Measurements from ENCODE around the gene TMEM134. TPM values are rescaled to one million over a fixed set of nuclear protein-coding genes. Genes with fewer than 3 reads are reported as not detected.

TMEM134 gene
- total RNA-seq, 1 donor from 2014 or later = 38.0 TPM

- Histone ChIP-seq H3K4me1 (ENCODE audit: insufficient read depth, low read length) (peaks cover 8% of the 10 kb centered on the region), H2AFZ (ENCODE audit: low read depth, low read length) (no peak overlapping the region), H3K4me3 (ENCODE audit: insufficient read depth, low read depth, low read length) (no peak overlapping the region), H3K27ac (ENCODE audit: low read depth, low read length) (no peak overlapping the region), H3K4me2 (ENCODE audit: low read length) (peak overlapping the region; percentile 94), H3K9me3 (ENCODE audit: insufficient read depth, low read depth, low read length) (no peaks in the 10 kb centered on the region), H3K79me2 (ENCODE audit: insufficient read depth, low read length) (no peaks in the 10 kb centered on the region), H3K36me3 (ENCODE audit: insufficient read depth, low read length) (no peaks in the 10 kb centered on the region), H3K9ac (ENCODE audit: low read length) (no peak overlapping the region), H4K20me1 (ENCODE audit: insufficient read depth, low read length) (no peaks in the 10 kb centered on the region), H3K27me3 (ENCODE audit: insufficient read depth, low read length) (peaks cover 2% of the 10 kb centered on the region)
- Mint-ChIP-seq H3K27ac (ENCODE audit: unreplicated experiment) (no peak overlapping the region), H3K4me3 (ENCODE audit: unreplicated experiment) (no peak overlapping the region), H3K36me3 (ENCODE audit: low read depth, unreplicated experiment) (peaks cover 2% of the 10 kb centered on the region), H3K4me1 (ENCODE audit: low read depth, unreplicated experiment) (peaks cover 1% of the 10 kb centered on the region), H3K27me3 (ENCODE audit: low read depth, unreplicated experiment) (peaks cover 22% of the 10 kb centered on the region), H3K9me3 (ENCODE audit: unreplicated experiment) (no peaks in the 10 kb centered on the region)
- TF ChIP-seq CTCF (IDR thresholded peaks at IDR 0.05; ENCODE audit: insufficient read depth, low read depth, low read length) = no peak
- no peak for TF ChIP-seq EZH2 (IDR thresholded peaks at IDR 0.05; ENCODE audit: insufficient read depth, low read length)
- FAIRE-seq (no peak), DNase-seq (ENCODE audit: low read depth) (no peak)
Observed at GRCh38 chr11:67419325-67420049, 49.6 kb downstream of the TMEM134 start.

GRCh38 chr11:67418476-67419281 is 50.4 kb downstream of the TMEM134 start:
- Histone ChIP-seq H2AFZ (ENCODE audit: low read depth, low read length) (no peak overlapping the region), H3K4me2 (ENCODE audit: low read length) (no peak overlapping the region), H3K4me1 (ENCODE audit: insufficient read depth, low read length) (peaks cover 8% of the 10 kb centered on the region), H3K9ac (ENCODE audit: low read length) (no peak overlapping the region), H4K20me1 (ENCODE audit: insufficient read depth, low read length) (no peaks in the 10 kb centered on the region), H3K9me3 (ENCODE audit: insufficient read depth, low read depth, low read length) (no peaks in the 10 kb centered on the region), H3K79me2 (ENCODE audit: insufficient read depth, low read length) (no peaks in the 10 kb centered on the region), H3K4me3 (ENCODE audit: insufficient read depth, low read depth, low read length) (no peak overlapping the region), H3K27me3 (ENCODE audit: insufficient read depth, low read length) (peaks cover 2% of the 10 kb centered on the region), H3K36me3 (ENCODE audit: insufficient read depth, low read length) (no peaks in the 10 kb centered on the region), H3K27ac (ENCODE audit: low read depth, low read length) (no peak overlapping the region)
- no peak for FAIRE-seq
- H3K9me3 Mint-ChIP-seq (ENCODE audit: unreplicated experiment) = no peaks in the 10 kb centered on the region
- no peak for TF ChIP-seq EZH2 (IDR thresholded peaks at IDR 0.05; ENCODE audit: insufficient read depth, low read length)
- no peak for TF ChIP-seq CTCF (IDR thresholded peaks at IDR 0.05; ENCODE audit: insufficient read depth, low read depth, low read length)
- H3K27me3 Mint-ChIP-seq (ENCODE audit: low read depth, unreplicated experiment) = peaks cover 22% of the 10 kb centered on the region
- H3K36me3 Mint-ChIP-seq (ENCODE audit: low read depth, unreplicated experiment) = peaks cover 2% of the 10 kb centered on the region
- H3K27ac Mint-ChIP-seq (ENCODE audit: unreplicated experiment) = no peak overlapping the region
- no peak overlapping the region for H3K4me3 Mint-ChIP-seq (ENCODE audit: unreplicated experiment)
- no peak for DNase-seq (ENCODE audit: low read depth)
- H3K4me1 Mint-ChIP-seq (ENCODE audit: low read depth, unreplicated experiment) = peaks cover 1% of the 10 kb centered on the region
